ENCODE results near the gene SNX22.

SNX22 gene

GRCh38 chr15:64148581-64148980, 3.0 kb upstream of the SNX22 start:
- Histone ChIP-seq H3K4me1 (ENCODE audit: control insufficient read depth, insufficient read depth, low read length) (peaks cover 8% of the 10 kb centered on the region), H3K27me3 (replicated peaks; ENCODE audit: control insufficient read depth, insufficient read depth, low read length) (peaks cover 6% of the 10 kb centered on the region), H3K36me3 (ENCODE audit: control insufficient read depth, insufficient read depth, low read length, severe bottlenecking) (peaks cover 19% of the 10 kb centered on the region), H3K9ac (ENCODE audit: low read length) (no peak overlapping the region), H3K4me3 (ENCODE audit: low read length) (no peak overlapping the region), H3K9me3 (ENCODE audit: control insufficient read depth, low read length) (no peaks in the 10 kb centered on the region)
- no peak for DNase-seq (ENCODE audit: low read depth)

GRCh38 chr15:64149424-64149823, 2.1 kb upstream of the SNX22 start:
- H3K4me3 ChIP-seq (ENCODE audit: low read length) = no peak overlapping the region
- H3K9ac ChIP-seq (ENCODE audit: low read length) = no peak overlapping the region
- H3K36me3 ChIP-seq (ENCODE audit: control insufficient read depth, insufficient read depth, low read length, severe bottlenecking) = peaks cover 16% of the 10 kb centered on the region
- H3K9me3 ChIP-seq (ENCODE audit: control insufficient read depth, low read length) = no peaks in the 10 kb centered on the region
- H3K27me3 ChIP-seq (replicated peaks; ENCODE audit: control insufficient read depth, insufficient read depth, low read length) = peaks cover 6% of the 10 kb centered on the region
- DNase-seq (ENCODE audit: low read depth) = no peak
- peaks cover 8% of the 10 kb centered on the region for H3K4me1 ChIP-seq (ENCODE audit: control insufficient read depth, insufficient read depth, low read length)

- Histone ChIP-seq H3K9ac (ENCODE audit: low read length) (no peak overlapping the region), H3K36me3 (ENCODE audit: control insufficient read depth, insufficient read depth, low read length, severe bottlenecking) (peaks cover 14% of the 10 kb centered on the region), H3K27me3 (replicated peaks; ENCODE audit: control insufficient read depth, insufficient read depth, low read length) (peaks cover 6% of the 10 kb centered on the region), H3K4me3 (ENCODE audit: low read length) (no peak overlapping the region), H3K9me3 (ENCODE audit: control insufficient read depth, low read length) (no peaks in the 10 kb centered on the region), H3K4me1 (ENCODE audit: control insufficient read depth, insufficient read depth, low read length) (peaks cover 8% of the 10 kb centered on the region)
- no peak for DNase-seq (ENCODE audit: low read depth)
Observed at GRCh38 chr15:64149893-64150578, 1.5 kb upstream of the SNX22 start.

- H3K9me3 ChIP-seq (ENCODE audit: control insufficient read depth, low read length) = no peaks in the 10 kb centered on the region
- H3K4me1 ChIP-seq (ENCODE audit: control insufficient read depth, insufficient read depth, low read length) = peaks cover 18% of the 10 kb centered on the region
- H3K36me3 ChIP-seq (ENCODE audit: control insufficient read depth, insufficient read depth, low read length, severe bottlenecking) = peaks cover 35% of the 10 kb centered on the region
- H3K27me3 ChIP-seq (replicated peaks; ENCODE audit: control insufficient read depth, insufficient read depth, low read length) = peaks cover 6% of the 10 kb centered on the region
- peak; percentile 8 for DNase-seq (ENCODE audit: low read depth)
- H3K4me3 ChIP-seq (ENCODE audit: low read length) = no peak overlapping the region
- H3K9ac ChIP-seq (ENCODE audit: low read length) = no peak overlapping the region
Observed at GRCh38 chr15:64152507-64153387, 1.2 kb downstream of the SNX22 start.

GRCh38 chr15:64153480-64154367, 2.2 kb downstream of the SNX22 start:
- H3K4me1 ChIP-seq (ENCODE audit: control insufficient read depth, insufficient read depth, low read length) = peaks cover 26% of the 10 kb centered on the region
- no peaks in the 10 kb centered on the region for H3K9me3 ChIP-seq (ENCODE audit: control insufficient read depth, low read length)
- H3K9ac ChIP-seq (ENCODE audit: low read length) = peak overlapping the region; percentile 42
- no peak overlapping the region for H3K4me3 ChIP-seq (ENCODE audit: low read length)
- peaks cover 45% of the 10 kb centered on the region for H3K36me3 ChIP-seq (ENCODE audit: control insufficient read depth, insufficient read depth, low read length, severe bottlenecking)
- peaks cover 6% of the 10 kb centered on the region for H3K27me3 ChIP-seq (replicated peaks; ENCODE audit: control insufficient read depth, insufficient read depth, low read length)
- DNase-seq (ENCODE audit: low read depth) = peak; percentile 95

- peaks cover 65% of the 10 kb centered on the region for H3K36me3 ChIP-seq (ENCODE audit: control insufficient read depth, insufficient read depth, low read length, severe bottlenecking)
- no peak overlapping the region for H3K4me3 ChIP-seq (ENCODE audit: low read length)
- DNase-seq (ENCODE audit: low read depth) = no peak
Observed at GRCh38 chr15:64155802-64156651, 4.5 kb downstream of the SNX22 start.

GRCh38 chr15:64156652-64157331, 5.3 kb downstream of the SNX22 start:
- Histone ChIP-seq H3K36me3 (ENCODE audit: control insufficient read depth, insufficient read depth, low read length, severe bottlenecking) (peaks cover 73% of the 10 kb centered on the region), H3K4me1 (ENCODE audit: control insufficient read depth, insufficient read depth, low read length) (peaks cover 49% of the 10 kb centered on the region), H3K27me3 (replicated peaks; ENCODE audit: control insufficient read depth, insufficient read depth, low read length) (peaks cover 6% of the 10 kb centered on the region), H3K4me3 (ENCODE audit: low read length) (no peak overlapping the region), H3K9me3 (ENCODE audit: control insufficient read depth, low read length) (no peaks in the 10 kb centered on the region), H3K9ac (ENCODE audit: low read length) (peak overlapping the region; percentile 60)
- no peak for DNase-seq (ENCODE audit: low read depth)

More at GRCh38 chr15:64155802-64156651, 4.5 kb downstream of the SNX22 start:
- Histone ChIP-seq H3K9me3 (ENCODE audit: control insufficient read depth, low read length) (no peaks in the 10 kb centered on the region), H3K27me3 (replicated peaks; ENCODE audit: control insufficient read depth, insufficient read depth, low read length) (peaks cover 6% of the 10 kb centered on the region), H3K9ac (ENCODE audit: low read length) (no peak overlapping the region), H3K4me1 (ENCODE audit: control insufficient read depth, insufficient read depth, low read length) (peaks cover 45% of the 10 kb centered on the region)

GRCh38 chr15:64157599-64158125, 6.1 kb downstream of the SNX22 start:
- H3K9me3 ChIP-seq (ENCODE audit: control insufficient read depth, low read length) = no peaks in the 10 kb centered on the region
- peaks cover 50% of the 10 kb centered on the region for H3K4me1 ChIP-seq (ENCODE audit: control insufficient read depth, insufficient read depth, low read length)
- H3K4me3 ChIP-seq (ENCODE audit: low read length) = no peak overlapping the region
- H3K27me3 ChIP-seq (replicated peaks; ENCODE audit: control insufficient read depth, insufficient read depth, low read length) = peaks cover 4% of the 10 kb centered on the region
- peaks cover 73% of the 10 kb centered on the region for H3K36me3 ChIP-seq (ENCODE audit: control insufficient read depth, insufficient read depth, low read length, severe bottlenecking)
- peak overlapping the region; percentile 60 for H3K9ac ChIP-seq (ENCODE audit: low read length)
- DNase-seq (ENCODE audit: low read depth) = no peak

- Histone ChIP-seq H3K9me3 (ENCODE audit: control insufficient read depth, low read length) (no peaks in the 10 kb centered on the region), H3K36me3 (ENCODE audit: control insufficient read depth, insufficient read depth, low read length, severe bottlenecking) (peaks cover 73% of the 10 kb centered on the region), H3K9ac (ENCODE audit: low read length) (peak overlapping the region; percentile 60), H3K4me3 (ENCODE audit: low read length) (no peak overlapping the region), H3K27me3 (replicated peaks; ENCODE audit: control insufficient read depth, insufficient read depth, low read length) (no peaks in the 10 kb centered on the region), H3K4me1 (ENCODE audit: control insufficient read depth, insufficient read depth, low read length) (peaks cover 51% of the 10 kb centered on the region)
- DNase-seq (ENCODE audit: low read depth) = no peak
Observed at GRCh38 chr15:64158363-64159134, 7.0 kb downstream of the SNX22 start.

All from adipocyte (in vitro differentiated cells).